K562 (cell line): ENCODE measurements around the gene ANAPC13. TPM values are rescaled to one million over a fixed set of nuclear protein-coding genes. Genes with fewer than 3 reads are reported as not detected.
A peak's percentile ranks its signal among the peaks of the same experiment; 100 is the strongest.

Experiments
- ATAC-seq: fragments of 200-7000 bp; cut with Tn5 transposase; 3 replicates; pipeline ENCODE4 v1.9.1; 2020; ENCODE audit warnings: moderate library complexity
- BruUV-seq: library from RNA; stranded (reverse); fragments of 400-500 nt; replicated peaks from 2 replicates; lab custom pipeline; 2021; lab: Mats Ljungman, UMichigan
- CTCF ChIA-PET: fragments of 300-600 bp; formaldehyde crosslinking; extraction: SDS; loops from one replicate; lab custom pipeline; 2021; ENCODE audit warnings: low intra/inter-chr PET ratio; lab: Yijun Ruan, JAX
- POLR2A ChIA-PET: fragments of 300-600, 350-650 bp; sonication (Branson Sonifier 250); formaldehyde crosslinking; extraction: SDS; loops from one replicate; lab custom pipeline; 2021; ENCODE audit warnings: antibody characterized with exemption, inconsistent platforms; lab: Yijun Ruan, JAX
- DNase-seq, 4 experiments: peaks; one replicate each; pipeline versions ENCODE4 v3.0.0 to v3.0.0-alpha.2; 2011 to 2018; ENCODE audit warnings: low spot score in 3 of 4, mixed read lengths in 3 of 4; ENCODE audit errors: extremely low read depth in 1 of 4
- FAIRE-seq: peaks from 2 replicates; lab custom pipeline; 2011; peaks lifted over from hg19 to GRCh38; lab: Jason Lieb, UNC
- H2AFZ ChIP-seq: 2 replicates; pipeline ENCODE4 v1.6.0; 2011; ENCODE audit warnings: low read depth, low read length, control low read depth, inconsistent platforms
- H3K27ac ChIP-seq: fragments of 200-600 bp; 3 replicates; pipeline ENCODE4 v1.8.0; 2011; ENCODE audit warnings: low read depth, mild to moderate bottlenecking, control low read depth, inconsistent platforms, low read length, moderate library complexity, mixed read lengths; ENCODE audit errors: extremely low read depth
- H3K27me3 ChIP-seq, 2 experiments: fragments of 300-600 bp in 1 of 2; 2 replicates in 1 of 2; 3 replicates in 1 of 2; pipeline versions ENCODE4 v1.6.0 to v1.8.0; 2011; ENCODE audit warnings: inconsistent platforms in 2 of 2, low read length in 2 of 2, mild to moderate bottlenecking in 1 of 2, mixed read lengths in 1 of 2, moderate library complexity in 1 of 2; ENCODE audit not compliant: control insufficient read depth in 2 of 2, insufficient read depth in 2 of 2
- H3K36me3 ChIP-seq: fragments of 300-600 bp; 3 replicates; pipeline ENCODE4 v1.8.0; 2011; ENCODE audit warnings: mild to moderate bottlenecking, low read length, inconsistent platforms; ENCODE audit not compliant: control insufficient read depth, insufficient read depth
- H3K4me1 ChIP-seq, 2 experiments: fragments of 200-600 bp in 1 of 2; replicated peaks in 1 of 2; 2 replicates in 1 of 2; 3 replicates in 1 of 2; pipeline versions ENCODE4 v1.5.1 to v1.8.0; 2011; ENCODE audit warnings: inconsistent platforms in 2 of 2, low read length in 2 of 2, mild to moderate bottlenecking in 1 of 2, mixed read lengths in 1 of 2, moderate library complexity in 1 of 2; ENCODE audit not compliant: control insufficient read depth in 2 of 2, insufficient read depth in 2 of 2
- H3K4me2 ChIP-seq: 2 replicates; pipeline ENCODE4 v1.6.1; 2011; ENCODE audit warnings: low read length, control low read depth, inconsistent platforms, mixed read lengths; ENCODE audit not compliant: insufficient read depth
- H3K4me3 ChIP-seq: fragments of 200-600 bp; sonication (generic), shearing (Covaris generic); 2 replicates; pipeline ENCODE4 v1.5.1; 2016; ENCODE audit warnings: control low read depth, inconsistent platforms
- H3K79me2 ChIP-seq: fragments of 200-600 bp; 3 replicates; pipeline ENCODE4 v1.8.0; 2011; ENCODE audit warnings: low read length, inconsistent platforms; ENCODE audit not compliant: control insufficient read depth, insufficient read depth
- H3K9ac ChIP-seq, 2 experiments: 2 replicates each; pipeline versions ENCODE4 v1.6.0 to v1.6.1; 2011; ENCODE audit warnings: low read depth in 2 of 2, low read length in 2 of 2, control low read depth in 1 of 2, inconsistent platforms in 1 of 2, mild to moderate bottlenecking in 1 of 2, mixed read lengths in 1 of 2; ENCODE audit not compliant: insufficient read depth in 1 of 2
- H3K9me1 ChIP-seq: one replicate; pipeline ENCODE4 v1.6.0; 2011; ENCODE audit warnings: inconsistent platforms, mild to moderate bottlenecking, low read length, moderate library complexity; ENCODE audit not compliant: control insufficient read depth, insufficient read depth
- H3K9me3 ChIP-seq: replicated peaks from 2 replicates; pipeline ENCODE4 v1.5.1; 2011; ENCODE audit warnings: low read depth, low read length, inconsistent platforms; ENCODE audit not compliant: control insufficient read depth, insufficient read depth
- H4K20me1 ChIP-seq: replicated peaks from 2 replicates; pipeline ENCODE4 v1.6.1; 2011; ENCODE audit warnings: low read length, inconsistent platforms, mixed read lengths; ENCODE audit not compliant: control insufficient read depth, insufficient read depth
- ILF3 ChIP-seq: fragments of 450-650 bp; IDR thresholded peaks from 2 replicates; pipeline ENCODE4 v1.6.1; 2018; ENCODE audit warnings: antibody characterized with exemption, mild to moderate bottlenecking, moderate library complexity, borderline replicate concordance
- RAD21 ChIP-seq, 2 experiments: fragments of 250-450 bp in 1 of 2; fragments of 450-650 bp in 1 of 2; sonication (Bioruptor Pico) in 1 of 2; formaldehyde crosslinking in 1 of 2; IDR thresholded peaks in 1 of 2; conservative IDR thresholded peaks in 1 of 2; 2 replicates each; pipeline versions ENCODE4 v1.4.0 to v1.8.0; 2020 to 2022; ENCODE audit warnings: mild to moderate bottlenecking in 2 of 2, moderate library complexity in 1 of 2
- WGBS: fragments of 100-300 bp; shearing (Covaris generic); methylation state at CpG from one replicate; pipeline ENCODE4 v1.1.6; 2016; ENCODE audit warnings: low coverage, mixed read lengths; ENCODE audit not compliant: insufficient coverage; ENCODE audit errors: missing lambda C conversion rate; 5-methylcytosine and 5-hydroxymethylcytosine counted together
- in situ Hi-C: fragments of 300-500 bp; cut with MboI; formaldehyde crosslinking; loops from 4 replicates; pipeline ENCODE4 v1.15.0; 2018; ENCODE audit warnings: inconsistent platforms, mixed read lengths
- intact Hi-C: fragments of 100-400 bp; cut with micrococcal nuclease; formaldehyde crosslinking; loops from 2 replicates; pipeline ENCODE4 v1.14.2; 2022
- polyA plus RNA-seq, 8 experiments: library from polyadenylated mRNA; depleted of rRNA in 4 of 8; stranded (reverse) in 5 of 8; unstranded in 3 of 8; fragments of >200 nt; fragmentation: Nextera tagmentation in 2 of 8; fragmentation: Illumina TruSeq in 1 of 8; extraction: Ambion mirVana in 2 of 8; extraction: Trizol in 1 of 8; gene quantifications; 2 replicates each; pipeline versions ENCODE4 v1.2.1 to v1.2.3, GENCODE V29; 2011 to 2014; ENCODE audit warnings: inconsistent platforms in 1 of 8, missing spikeins in 1 of 8
- total RNA-seq, 7 experiments: library from RNA; depleted of rRNA in 6 of 7; stranded (reverse); fragments of >200 nt in 6 of 7; fragmentation: Illumina TruSeq in 2 of 7; extraction: Trizol in 2 of 7; gene quantifications; 2 replicates each; pipeline versions ENCODE4 v1.2.1 to v1.2.3, GENCODE V29; 2011 to 2021; ENCODE audit warnings: low replicate concordance in 1 of 7
- TF ChIP-seq, protein P1 (sequence below), 3 experiments: IDR thresholded peaks in 2 of 3; conservative IDR thresholded peaks in 1 of 3; 2 replicates each; pipeline ENCODE4 v1.5.1; 2011 to 2012; ENCODE audit warnings: low read length in 3 of 3, mild to moderate bottlenecking in 3 of 3, control low read depth in 2 of 3, improper control_type of control experiment in 1 of 3, inconsistent platforms in 1 of 3, low read depth in 1 of 3, mixed read lengths in 1 of 3, moderate library complexity in 1 of 3; ENCODE audit not compliant: insufficient read depth in 2 of 3

The ANAPC13 gene
- total and polyA plus RNA-seq, 9 of the 15 experiments (the other 6 are each of a cell fraction or from before 2014, with no cell fraction given): 48.5 to 238 (median 68.5) TPM

- no peak for TF ChIP-seq ILF3
- TF ChIP-seq, protein P1, sequence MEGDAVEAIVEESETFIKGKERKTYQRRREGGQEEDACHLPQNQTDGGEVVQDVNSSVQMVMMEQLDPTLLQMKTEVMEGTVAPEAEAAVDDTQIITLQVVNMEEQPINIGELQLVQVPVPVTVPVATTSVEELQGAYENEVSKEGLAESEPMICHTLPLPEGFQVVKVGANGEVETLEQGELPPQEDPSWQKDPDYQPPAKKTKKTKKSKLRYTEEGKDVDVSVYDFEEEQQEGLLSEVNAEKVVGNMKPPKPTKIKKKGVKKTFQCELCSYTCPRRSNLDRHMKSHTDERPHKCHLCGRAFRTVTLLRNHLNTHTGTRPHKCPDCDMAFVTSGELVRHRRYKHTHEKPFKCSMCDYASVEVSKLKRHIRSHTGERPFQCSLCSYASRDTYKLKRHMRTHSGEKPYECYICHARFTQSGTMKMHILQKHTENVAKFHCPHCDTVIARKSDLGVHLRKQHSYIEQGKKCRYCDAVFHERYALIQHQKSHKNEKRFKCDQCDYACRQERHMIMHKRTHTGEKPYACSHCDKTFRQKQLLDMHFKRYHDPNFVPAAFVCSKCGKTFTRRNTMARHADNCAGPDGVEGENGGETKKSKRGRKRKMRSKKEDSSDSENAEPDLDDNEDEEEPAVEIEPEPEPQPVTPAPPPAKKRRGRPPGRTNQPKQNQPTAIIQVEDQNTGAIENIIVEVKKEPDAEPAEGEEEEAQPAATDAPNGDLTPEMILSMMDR (IDR thresholded peaks at IDR 0.05 in 2 of 3, conservative IDR thresholded peaks at IDR 0.05 in 1 of 3; ENCODE audit: insufficient read depth in 2 of 3, low read depth in 1 of 3, low read length in 3 of 3): peak in 1 of 3 experiments; percentile 21; a peak in 2 of 6 replicates
- peak in 1 of 2 experiments; percentile 23; a peak in 1 of 4 replicates for TF ChIP-seq RAD21 (CRISPR knock-in tag; conservative IDR thresholded peaks at IDR 0.05 in 1 of 2, IDR thresholded peaks at IDR 0.05 in 1 of 2)
- no peak for FAIRE-seq
- intact Hi-C loops: no loop called here
- Histone ChIP-seq H3K9me1 (no peaks in the 10 kb centered on the region), H3K27me3 (peaks cover 4 to 29% of the 10 kb centered on the region in 2 experiments; a peak in 3 of 5 replicates), H3K4me1 (no peaks in the 10 kb centered on the region), H3K27ac (no peak overlapping the region), H3K9ac (no peak overlapping the region), H3K79me2 (no peaks in the 10 kb centered on the region), H3K9me3 (no peaks in the 10 kb centered on the region), H3K4me2 (no peak overlapping the region), H4K20me1 (no peaks in the 10 kb centered on the region), H3K4me3 (no peak overlapping the region), H3K36me3 (no peaks in the 10 kb centered on the region), H2AFZ (no peak overlapping the region)
- CTCF ChIA-PET: no interaction called here
- peak; percentile 56; the same call in 2 of the 3 replicates for ATAC-seq
- no TSS peak for BruUV-seq
- 4% methylated on average over 6 of the region's 6 CpGs for WGBS
- peak in 3 of 4 experiments; percentile 16 to 21 (median 16) for DNase-seq
- in situ Hi-C loops: no loop called here
- POLR2A ChIA-PET: no interaction called here
Measured at GRCh38 chr3:134453631-134454030, 32.2 kb downstream of the ANAPC13 start.
